Ovary (tissue), 9 donors: ENCODE results near the gene ANXA4. TPM values are rescaled to one million over a fixed set of nuclear protein-coding genes. Genes with fewer than 3 reads are reported as not detected.

Experiments used
- DNase-seq, 5 donors: peaks; one replicate each; pipeline ENCODE4 v3.0.0-alpha.2; 2019 to 2020
- H3K27ac ChIP-seq, 2 donors: fragments of 200-600 bp; one replicate each; pipeline versions ENCODE4 v1.5.1 to v1.8.0; 2019 to 2022
- H3K27me3 ChIP-seq: fragments of 200-600 bp; one replicate; pipeline ENCODE4 v1.8.0; 2022
- H3K36me3 ChIP-seq: fragments of 200-600 bp; sonication (generic); one replicate; pipeline ENCODE4 v1.5.1; 2019
- H3K4me1 ChIP-seq: one replicate; pipeline ENCODE4 v1.8.1; 2013; ENCODE audit warnings: mild to moderate bottlenecking, moderate library complexity; ENCODE audit not compliant: insufficient read depth
- H3K4me3 ChIP-seq: fragments of 200-600 bp; sonication (generic); one replicate; pipeline ENCODE4 v1.5.1; 2017
- H3K9me3 ChIP-seq, 2 donors: fragments of 200-600 bp in 1 of 2; sonication (generic) in 1 of 2; one replicate each; pipeline versions ENCODE4 v1.5.1 to v1.8.1; 2013 to 2019; ENCODE audit warnings: mild to moderate bottlenecking in 1 of 2, moderate library complexity in 1 of 2
- EP300 ChIP-seq: sonication (generic); formaldehyde crosslinking; IDR thresholded peaks from one replicate; pipeline ENCODE4 v1.6.1; 2017; ENCODE audit warnings: antibody characterized with exemption
- POLR2A ChIP-seq: fragments of 450-650 bp; IDR thresholded peaks from one replicate; pipeline ENCODE4 v1.6.1; 2017; ENCODE audit warnings: antibody characterized with exemption, mild to moderate bottlenecking, moderate library complexity
- WGBS, 3 donors: extraction: QIAGEN DNeasy Blood & Tissue Kit in 1 of 3; methylation state at CpG; one replicate each; pipeline versions ENCODE4 v1.1.5 to v1.1.7; 2013 to 2017; 5-methylcytosine and 5-hydroxymethylcytosine counted together
- intact Hi-C, 4 donors: fragments of 100-400 bp; cut with DNase I; formaldehyde crosslinking; loops; one replicate each; pipeline versions ENCODE4 v1.11.0 to v1.15.1; 2022 to 2023
- polyA plus RNA-seq, 2 donors: library from polyadenylated mRNA; stranded (reverse); fragments of 200-250 nt in 1 of 2; fragments of 350-450 nt in 1 of 2; fragmentation: Illumina TruSeq in 1 of 2; extraction: RNeasy Lipid Tissue Mini Kit (QIAGEN cat#74804) in 1 of 2; gene quantifications; one replicate each; pipeline ENCODE4 v1.2.3, GENCODE V29; 2013 to 2014
- total RNA-seq, 7 donors: library from RNA; depleted of rRNA in 2 of 7; stranded (reverse); fragments of >200 nt in 2 of 7; fragmentation: NEBNext Ultra II Directional in 3 of 7; extraction: Animal tissue kit (Norgen Biotek cat#: 25700) in 3 of 7; gene quantifications; one replicate each; pipeline versions ENCODE4 v1.1.0 to v1.2.4, GENCODE V29; 2016 to 2023
- TF ChIP-seq, protein P1 (sequence below), 3 donors: fragments of 450-650 bp in 2 of 3; fragments of 200-600 bp in 1 of 3; IDR thresholded peaks; one replicate each; pipeline versions ENCODE4 v1.5.1 to v1.8.0; 2016 to 2022; ENCODE audit warnings: antibody characterized with exemption in 3 of 3, mild to moderate bottlenecking in 1 of 3
- donor health status: DM: no; HTN: no; CAD: no; lungs with moderate emphysema.
- donor health status: DM: no; HTN: no; CAD: no.
- donor health status: Bipolar disorder and iron deficiency.
- donor health status: DM: yes; HTN: yes; CAD: no.
- donor health status: DM: no; HTN: no; CAD: no.
- donor health status: DM: yes; HTN: yes; CAD: no.

ANXA4 gene
- total and polyA plus RNA-seq, 9 donors: 25.4 to 89.7 (median 73.3) TPM

DNA sequence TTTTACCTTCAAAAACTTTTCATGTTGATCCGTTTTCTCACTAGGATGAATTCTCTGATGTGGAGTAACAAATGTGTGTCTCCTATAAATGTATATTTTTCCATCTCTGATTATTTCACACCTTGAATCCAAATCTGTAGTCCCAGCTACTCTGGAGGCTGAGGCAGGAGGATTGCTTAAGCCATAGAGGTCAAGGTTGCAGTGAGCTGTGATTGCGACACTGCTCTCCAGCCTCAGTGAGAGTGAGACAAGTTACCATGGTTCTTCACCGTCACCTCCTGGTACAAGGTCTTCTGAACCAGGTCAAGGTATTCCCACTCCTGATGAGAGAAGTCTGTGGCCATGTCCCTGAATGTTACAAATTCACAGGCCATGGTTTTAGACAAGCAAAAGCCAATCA is 102.6 kb downstream of the ANXA4 start:
- Histone ChIP-seq H3K4me3 (no peak overlapping the region), H3K9me3 (no peaks in the 10 kb centered on the region), H3K27ac (no peak overlapping the region), H3K4me1 (no peaks in the 10 kb centered on the region), H3K27me3 (no peaks in the 10 kb centered on the region), H3K36me3 (no peaks in the 10 kb centered on the region)
- DNase-seq: no peak
- 70 to 85% (median 78%) methylated on average over 3 of the region's 3 CpGs for WGBS, 3 donors
- TF ChIP-seq POLR2A (no peak), EP300 (no peak)
- TF ChIP-seq, protein P1, sequence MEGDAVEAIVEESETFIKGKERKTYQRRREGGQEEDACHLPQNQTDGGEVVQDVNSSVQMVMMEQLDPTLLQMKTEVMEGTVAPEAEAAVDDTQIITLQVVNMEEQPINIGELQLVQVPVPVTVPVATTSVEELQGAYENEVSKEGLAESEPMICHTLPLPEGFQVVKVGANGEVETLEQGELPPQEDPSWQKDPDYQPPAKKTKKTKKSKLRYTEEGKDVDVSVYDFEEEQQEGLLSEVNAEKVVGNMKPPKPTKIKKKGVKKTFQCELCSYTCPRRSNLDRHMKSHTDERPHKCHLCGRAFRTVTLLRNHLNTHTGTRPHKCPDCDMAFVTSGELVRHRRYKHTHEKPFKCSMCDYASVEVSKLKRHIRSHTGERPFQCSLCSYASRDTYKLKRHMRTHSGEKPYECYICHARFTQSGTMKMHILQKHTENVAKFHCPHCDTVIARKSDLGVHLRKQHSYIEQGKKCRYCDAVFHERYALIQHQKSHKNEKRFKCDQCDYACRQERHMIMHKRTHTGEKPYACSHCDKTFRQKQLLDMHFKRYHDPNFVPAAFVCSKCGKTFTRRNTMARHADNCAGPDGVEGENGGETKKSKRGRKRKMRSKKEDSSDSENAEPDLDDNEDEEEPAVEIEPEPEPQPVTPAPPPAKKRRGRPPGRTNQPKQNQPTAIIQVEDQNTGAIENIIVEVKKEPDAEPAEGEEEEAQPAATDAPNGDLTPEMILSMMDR (IDR thresholded peaks at IDR 0.05): no peak
- intact Hi-C loops: no loop called here

DNA sequence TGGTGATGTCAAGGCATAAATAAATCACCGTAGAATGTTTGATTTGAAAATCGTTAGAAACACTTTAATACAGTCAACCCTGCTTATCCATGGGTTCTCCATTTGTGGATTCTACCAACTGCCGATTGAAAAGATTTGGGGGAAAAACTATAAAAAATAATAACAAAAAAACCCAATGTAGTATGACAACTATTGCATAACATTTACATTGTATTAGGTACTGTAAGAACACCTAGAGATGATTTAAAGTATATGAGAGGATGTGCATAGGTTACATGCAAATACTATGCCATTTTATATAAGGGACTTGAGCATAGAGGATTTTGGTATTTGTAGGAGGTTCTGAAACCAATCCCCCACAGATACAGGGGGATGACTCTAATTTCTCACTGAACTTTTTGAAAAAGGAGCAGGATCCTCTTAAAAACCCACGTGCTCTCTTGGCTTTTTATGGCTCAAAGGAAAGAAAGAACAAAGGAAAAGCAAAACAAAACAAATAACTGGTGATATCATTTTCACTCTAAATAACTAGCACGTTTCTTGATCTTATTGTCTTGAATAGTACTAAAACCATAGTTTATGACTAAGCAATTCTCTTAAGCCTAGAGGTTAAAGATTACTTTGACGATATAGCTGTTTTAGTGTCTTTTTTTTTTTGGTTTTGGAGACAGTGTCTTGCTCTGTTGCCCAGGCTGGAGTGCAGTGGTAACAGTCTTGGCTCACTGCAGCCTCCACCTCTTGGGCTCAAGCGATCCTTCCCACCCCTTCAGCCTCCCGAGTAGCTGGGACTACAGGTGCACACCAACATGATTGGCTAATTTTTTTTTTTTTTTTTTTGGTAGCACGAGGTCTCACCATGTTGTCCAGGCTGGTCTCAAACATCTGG is 104.5 kb downstream of the ANXA4 start:
- DNase-seq: no peak
- H3K4me3 ChIP-seq: no peak overlapping the region
- H3K4me1 ChIP-seq: no peaks in the 10 kb centered on the region
- WGBS, 3 donors: 88 to 89% (median 88%) methylated on average over 9 of the region's 9 CpGs
- H3K36me3 ChIP-seq: no peaks in the 10 kb centered on the region
- intact Hi-C loops: no loop called here
- no peaks in the 10 kb centered on the region for H3K27me3 ChIP-seq
- H3K9me3 ChIP-seq: no peaks in the 10 kb centered on the region
- TF ChIP-seq EP300 (no peak), POLR2A (no peak)
- TF ChIP-seq, protein P1 (IDR thresholded peaks at IDR 0.05): no peak
- no peak overlapping the region for H3K27ac ChIP-seq

DNA sequence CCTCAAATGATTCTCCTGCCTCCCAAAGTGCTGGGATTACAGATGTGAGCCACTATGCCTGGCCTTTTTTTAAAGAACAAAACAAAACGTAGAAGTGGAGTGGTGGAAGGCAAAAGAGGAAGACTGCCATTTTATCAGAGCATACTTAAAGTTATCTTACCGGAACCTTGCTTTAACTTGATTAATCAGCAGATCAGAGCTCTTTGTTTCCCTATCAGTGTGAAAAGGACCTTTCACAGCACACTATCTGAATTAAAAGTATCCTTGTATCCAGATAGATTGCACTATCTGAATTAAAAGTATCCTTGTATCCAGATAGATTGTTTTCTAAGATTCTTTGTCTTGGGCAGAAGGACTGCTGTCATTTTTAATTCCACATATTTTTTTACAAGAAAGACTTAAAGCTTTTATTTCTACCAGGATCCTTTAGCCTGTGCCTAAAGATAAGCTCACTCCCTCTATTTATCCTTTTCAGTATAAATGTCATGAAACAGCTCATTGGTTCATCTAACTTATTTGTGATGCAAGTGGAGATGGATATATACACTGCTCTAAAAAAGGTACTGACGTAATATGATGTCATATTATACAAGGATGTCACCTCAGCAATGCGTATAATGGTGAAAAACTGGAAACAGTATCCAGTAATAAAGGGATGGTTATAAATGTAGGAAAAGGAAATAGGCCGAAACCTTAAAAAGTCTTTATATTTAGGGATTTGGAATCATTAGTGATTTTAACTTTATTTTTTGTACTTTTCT is 105.3 kb downstream of the ANXA4 start:
- Histone ChIP-seq H3K27ac (no peak overlapping the region), H3K27me3 (no peaks in the 10 kb centered on the region), H3K4me3 (no peak overlapping the region), H3K4me1 (no peaks in the 10 kb centered on the region), H3K36me3 (no peaks in the 10 kb centered on the region), H3K9me3 (no peaks in the 10 kb centered on the region)
- DNase-seq: no peak
- intact Hi-C loops: no loop called here
- WGBS, 3 donors: 96% methylated on average over 5 of the region's 5 CpGs
- no peak for TF ChIP-seq EP300
- TF ChIP-seq POLR2A: no peak
- TF ChIP-seq, protein P1 (IDR thresholded peaks at IDR 0.05): no peak

DNA sequence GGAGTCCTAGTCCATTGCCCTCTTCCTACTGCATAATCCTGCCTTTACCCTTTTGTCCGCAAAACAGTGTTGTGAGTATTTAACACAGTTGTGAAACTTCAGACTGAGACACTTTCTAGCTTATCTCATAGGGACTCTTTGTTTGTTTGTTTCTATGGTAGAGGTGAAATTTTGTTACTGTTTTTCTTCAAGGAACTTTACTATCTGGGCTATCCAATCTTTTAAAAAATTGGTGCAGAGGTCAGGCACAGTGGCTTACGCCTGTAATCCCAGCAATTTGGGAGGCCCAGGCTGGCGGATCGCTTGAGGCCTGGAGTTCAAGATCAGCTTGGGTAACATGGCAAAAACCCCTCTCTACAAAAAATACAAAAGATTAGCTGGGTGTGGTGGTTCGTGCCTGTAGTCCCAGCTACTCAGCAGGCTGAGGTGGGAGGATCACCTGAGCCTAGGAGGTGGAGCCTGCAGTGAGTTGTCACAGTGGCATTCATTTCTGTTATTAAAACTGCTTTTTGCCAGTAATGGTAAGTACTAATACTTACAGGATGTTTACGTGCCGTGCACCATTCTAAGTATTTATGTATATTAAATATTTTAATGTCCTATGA is 106.4 kb downstream of the ANXA4 start:
- H3K4me3 ChIP-seq: no peak overlapping the region
- H3K9me3 ChIP-seq: no peaks in the 10 kb centered on the region
- intact Hi-C loops: no loop called here
- H3K36me3 ChIP-seq: no peaks in the 10 kb centered on the region
- no peak overlapping the region for H3K27ac ChIP-seq
- TF ChIP-seq EP300 (no peak), POLR2A (no peak)
- TF ChIP-seq, protein P1 (IDR thresholded peaks at IDR 0.05): no peak
- no peak for DNase-seq
- H3K27me3 ChIP-seq: no peaks in the 10 kb centered on the region
- no peaks in the 10 kb centered on the region for H3K4me1 ChIP-seq
- 83 to 88% (median 87%) methylated on average over 7 of the region's 7 CpGs for WGBS, 3 donors
